HTR-8/SVneo (cell line): ENCODE results near the gene KDM2B.

Source experiments
- DNase-seq: peaks from one replicate; pipeline ENCODE4 v3.0.0; 2011; ENCODE audit warnings: low spot score, mixed read lengths; ENCODE audit not compliant: insufficient read length
- FAIRE-seq: peaks from 2 replicates; lab custom pipeline; 2011; peaks lifted over from hg19 to GRCh38; lab: Jason Lieb, UNC

KDM2B gene

DNA sequence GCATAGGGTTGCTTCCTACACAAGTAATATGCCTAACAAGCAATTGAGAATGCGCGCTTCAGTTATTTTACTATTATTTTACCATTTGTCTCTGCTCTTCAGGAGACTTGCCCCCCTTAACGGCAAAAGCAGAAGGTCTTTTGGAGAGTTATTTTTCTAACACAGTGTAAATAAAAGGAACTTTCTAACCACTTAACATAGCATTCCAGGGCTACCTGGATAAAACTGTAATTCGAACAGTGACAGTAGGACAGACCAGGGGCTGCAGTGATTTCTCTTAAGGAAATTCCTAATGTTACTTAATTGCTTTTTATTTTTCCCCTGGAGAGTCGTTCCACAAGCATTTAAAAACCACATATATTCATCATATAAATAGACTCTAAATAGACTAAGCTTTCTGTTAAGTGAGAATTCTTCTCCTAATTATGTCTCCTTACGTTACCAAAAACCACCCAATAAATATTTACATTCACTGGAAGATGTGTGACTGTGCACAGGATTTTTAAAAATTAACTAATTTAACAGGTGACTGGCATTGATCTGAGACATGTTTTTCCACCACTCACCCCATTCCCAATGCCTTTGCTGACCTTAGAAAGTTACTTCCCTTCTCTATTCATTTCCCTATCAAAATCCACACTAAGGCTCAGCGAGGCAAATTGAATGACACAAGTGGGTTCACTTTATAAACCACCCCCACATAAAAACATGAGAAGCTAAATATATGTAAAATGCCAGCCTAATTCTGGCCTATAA is 108.5 kb downstream of the KDM2B start:
- no peak for DNase-seq
- no peak for FAIRE-seq

DNA sequence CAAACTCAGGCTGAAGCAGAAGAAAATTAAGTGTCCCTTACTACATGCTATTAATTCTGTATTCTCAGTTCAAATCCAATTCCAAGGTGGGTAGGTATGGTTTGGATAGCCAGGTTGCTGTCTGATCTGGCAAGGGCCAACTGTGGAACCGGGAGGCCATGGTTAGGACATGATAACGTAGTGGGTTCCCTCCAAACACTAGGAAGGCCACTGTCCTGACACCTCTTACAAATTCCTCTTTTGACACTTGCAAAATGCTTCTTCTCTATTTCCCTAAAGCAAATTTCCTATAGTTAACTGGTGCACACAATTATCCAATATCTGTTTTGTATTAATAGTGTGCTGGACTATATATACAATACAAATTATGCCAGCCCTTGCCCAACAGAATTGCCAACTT is 110.1 kb downstream of the KDM2B start:
- FAIRE-seq (no peak), DNase-seq (no peak)

DNA sequence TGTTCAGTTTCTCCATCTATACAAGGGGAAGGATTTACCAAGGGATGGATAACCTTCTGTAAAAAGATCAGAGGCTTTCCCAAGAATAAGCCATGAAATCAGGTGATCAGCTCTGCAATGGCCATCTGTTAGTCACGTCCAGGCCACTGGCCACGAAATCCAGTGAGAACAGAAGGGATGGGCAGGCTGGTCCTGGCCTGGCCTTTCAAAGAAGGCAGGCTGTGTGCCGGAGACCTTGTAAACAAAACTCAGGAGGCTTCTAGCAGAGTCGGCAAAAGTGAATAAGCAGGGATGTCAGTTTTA is 112.4 kb downstream of the KDM2B start:
- DNase-seq = no peak
- FAIRE-seq = no peak

DNA sequence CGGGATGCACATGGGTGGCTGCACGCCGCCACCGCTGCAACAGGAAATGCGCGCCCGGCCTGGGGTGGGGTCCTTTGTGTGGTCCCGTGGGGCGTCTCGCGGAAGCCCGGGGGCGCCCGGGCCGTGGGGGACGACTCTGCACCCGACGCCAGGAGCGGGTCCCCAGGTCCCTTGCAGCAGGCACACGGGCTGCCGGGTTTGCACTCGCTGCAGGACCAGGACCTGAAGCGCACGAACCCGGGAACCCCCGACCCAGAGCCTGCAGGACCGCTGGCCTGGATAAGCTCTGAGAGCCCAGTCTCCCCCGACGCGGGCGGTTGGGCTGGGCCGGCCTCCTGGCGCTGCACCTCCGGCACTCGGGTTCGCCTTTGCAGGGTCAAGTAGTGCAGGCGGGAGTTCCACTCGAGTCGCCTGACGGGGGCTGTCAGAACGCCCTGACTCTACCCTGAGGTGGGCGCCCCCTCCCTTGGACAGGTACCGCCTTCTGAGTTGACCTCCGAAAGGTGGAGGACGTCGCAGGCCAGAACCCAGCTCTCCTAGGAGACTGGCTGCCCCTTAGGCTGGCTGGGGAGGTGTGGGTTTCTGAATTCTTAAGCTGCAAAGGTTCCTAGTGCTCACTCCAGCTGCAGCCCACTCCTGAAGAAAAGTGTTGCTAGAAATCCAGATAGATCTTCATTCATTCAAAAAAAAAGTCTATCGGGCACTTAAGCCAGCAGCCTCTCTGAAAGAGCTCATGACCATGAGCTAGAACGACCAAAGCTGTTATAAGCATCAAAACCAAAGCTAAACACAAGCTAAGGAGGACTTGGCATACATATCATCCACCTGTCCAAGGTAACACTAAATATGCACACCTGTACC is 113.0 kb downstream of the KDM2B start:
- FAIRE-seq = no peak

DNA sequence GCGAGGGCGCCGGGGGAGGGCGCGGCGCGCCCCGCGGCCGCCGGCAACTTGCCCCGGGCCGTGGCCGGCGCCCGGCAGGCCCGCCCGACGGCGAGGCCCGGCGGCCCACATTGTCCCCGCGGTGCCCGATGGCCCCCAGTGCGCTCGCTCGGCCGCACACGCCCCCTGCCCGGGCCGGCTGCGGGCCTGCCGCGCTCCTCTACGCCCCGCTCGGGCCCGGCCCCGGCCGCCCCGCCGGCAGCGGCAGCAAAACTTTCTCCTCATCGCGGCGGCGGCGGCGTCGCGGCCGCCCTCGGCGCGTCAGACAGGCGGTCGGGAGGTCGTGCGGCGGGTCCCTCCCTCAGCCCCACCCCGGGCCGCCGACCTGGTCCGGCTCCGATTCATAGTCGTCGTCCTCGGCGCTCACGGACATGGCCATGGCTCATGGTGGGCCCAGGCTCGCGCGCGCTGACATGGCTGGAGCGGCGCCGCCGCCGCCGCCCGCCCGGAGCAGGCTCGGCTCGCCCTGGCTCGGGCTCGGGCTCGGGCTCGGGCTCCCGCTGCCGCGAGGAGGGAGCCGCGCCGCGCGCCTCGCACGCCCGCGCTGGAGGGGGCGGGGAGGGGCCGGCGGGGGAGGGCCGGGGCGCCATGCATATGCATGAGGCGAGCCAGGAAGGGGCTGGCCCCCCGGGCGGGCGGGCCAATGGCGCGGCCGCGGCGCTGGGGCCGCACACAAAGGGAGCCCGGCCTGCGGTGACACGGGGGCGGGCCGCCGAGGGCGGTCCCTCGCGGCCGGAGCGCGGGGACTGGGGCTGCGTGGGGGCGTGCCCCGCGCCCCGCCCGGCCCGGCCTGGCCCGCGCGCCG is 113.8 kb downstream of the KDM2B start:
- FAIRE-seq (peak; percentile 26), DNase-seq (peak; percentile 87)

More for the DNA sequence above, 113.0 kb downstream of the KDM2B start:
- DNase-seq = no peak

DNA sequence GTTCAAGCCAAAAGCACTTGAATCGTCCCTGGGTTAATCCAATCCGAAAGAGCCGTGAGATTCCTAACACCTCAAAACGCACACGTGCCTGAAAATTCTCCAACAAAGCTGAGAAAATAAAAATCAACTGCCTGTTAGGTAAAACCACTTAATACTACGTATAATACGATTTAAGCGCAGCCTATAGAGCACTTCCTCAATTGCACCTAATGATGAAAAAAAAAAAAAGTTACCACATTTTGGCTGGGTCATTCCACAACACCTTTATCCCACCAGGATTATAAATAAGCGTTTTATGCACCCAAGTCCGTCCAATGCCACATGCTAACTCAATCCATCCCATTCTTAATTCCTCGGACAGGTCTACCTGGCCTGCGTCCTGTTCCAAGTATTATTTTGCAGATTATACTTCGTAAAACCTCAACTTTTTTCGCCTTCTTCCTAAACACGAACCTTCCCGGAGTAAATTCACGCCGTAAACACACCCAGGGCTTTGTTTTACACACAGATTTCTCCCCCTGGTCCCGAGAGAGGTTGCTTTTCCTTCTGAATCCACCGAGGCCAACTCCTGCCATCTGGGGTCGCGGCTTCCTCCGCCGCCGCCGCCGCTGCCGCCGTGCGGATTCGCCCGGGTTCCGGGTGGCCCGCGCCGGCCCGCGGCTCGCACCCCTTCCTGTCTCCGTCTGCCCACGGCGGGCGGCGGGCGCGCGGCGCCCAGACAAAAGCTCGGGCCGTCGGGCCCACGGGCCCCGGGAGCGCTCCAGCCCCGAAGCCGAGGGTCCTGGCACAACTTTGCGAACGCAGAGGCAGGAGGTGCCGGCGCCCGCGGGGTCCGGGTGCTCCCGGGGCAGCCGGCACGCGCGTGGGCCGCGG is 114.7 kb downstream of the KDM2B start:
- DNase-seq (no peak), FAIRE-seq (no peak)

DNA sequence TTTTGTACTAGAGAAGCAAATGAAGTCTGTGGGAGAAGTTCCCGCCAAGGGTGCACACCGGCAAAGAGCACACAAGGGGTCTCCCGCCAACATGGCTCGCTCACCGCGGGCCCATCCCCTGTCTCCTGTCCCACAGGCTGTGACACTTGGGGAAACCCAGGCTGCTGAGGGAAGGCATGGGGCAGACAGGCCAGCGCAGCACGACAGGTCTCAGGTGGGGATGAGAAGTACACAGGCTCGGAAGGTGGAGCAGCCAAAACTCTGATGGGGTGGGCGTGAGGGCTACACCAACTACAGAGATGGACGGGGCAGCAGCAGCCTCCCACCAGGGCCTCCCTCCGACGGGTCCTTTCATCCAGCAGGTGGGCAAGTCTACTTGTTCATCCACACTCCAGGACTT is 116.5 kb downstream of the KDM2B start:
- DNase-seq = no peak
- no peak for FAIRE-seq

DNA sequence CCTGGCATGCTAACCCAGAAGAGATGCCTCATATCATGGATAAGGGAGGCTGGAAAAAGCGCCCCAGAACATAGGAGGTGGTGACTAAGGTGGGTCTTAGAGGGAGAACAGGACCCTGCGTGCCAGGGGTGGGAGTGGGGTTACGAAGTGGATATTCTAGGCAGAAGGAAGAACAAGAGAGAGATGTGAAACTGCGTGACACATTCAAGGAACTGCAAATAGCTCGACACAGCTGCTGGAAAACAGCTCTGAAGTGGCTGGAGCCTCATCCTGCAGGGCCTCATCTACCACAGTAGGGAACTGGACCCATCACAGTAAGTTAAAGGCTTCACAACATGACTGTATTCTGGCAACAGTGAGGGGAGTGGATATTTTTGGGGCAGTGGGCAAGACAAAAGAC is 119.8 kb downstream of the KDM2B start:
- DNase-seq (no peak), FAIRE-seq (no peak)

DNA sequence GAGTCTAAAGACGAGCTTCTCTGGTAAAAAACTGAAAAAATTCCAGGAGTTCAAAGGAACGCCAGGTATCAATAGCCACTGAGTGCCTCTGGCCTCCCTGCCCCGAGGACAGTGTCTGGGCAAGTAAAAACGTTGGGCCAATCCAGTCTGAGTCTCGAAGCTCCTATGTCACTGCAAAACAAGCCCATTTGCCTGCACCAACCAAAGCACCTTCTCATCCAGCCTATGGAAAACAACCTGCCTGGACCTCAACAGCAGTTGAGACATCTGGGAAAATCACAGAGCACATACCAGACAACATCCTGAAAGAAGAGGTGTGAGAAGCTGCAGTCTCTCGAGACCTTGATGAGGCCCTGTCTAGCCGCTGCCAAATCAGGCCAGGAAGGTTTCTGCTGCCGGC is 124.3 kb downstream of the KDM2B start:
- DNase-seq (no peak), FAIRE-seq (no peak)

DNA sequence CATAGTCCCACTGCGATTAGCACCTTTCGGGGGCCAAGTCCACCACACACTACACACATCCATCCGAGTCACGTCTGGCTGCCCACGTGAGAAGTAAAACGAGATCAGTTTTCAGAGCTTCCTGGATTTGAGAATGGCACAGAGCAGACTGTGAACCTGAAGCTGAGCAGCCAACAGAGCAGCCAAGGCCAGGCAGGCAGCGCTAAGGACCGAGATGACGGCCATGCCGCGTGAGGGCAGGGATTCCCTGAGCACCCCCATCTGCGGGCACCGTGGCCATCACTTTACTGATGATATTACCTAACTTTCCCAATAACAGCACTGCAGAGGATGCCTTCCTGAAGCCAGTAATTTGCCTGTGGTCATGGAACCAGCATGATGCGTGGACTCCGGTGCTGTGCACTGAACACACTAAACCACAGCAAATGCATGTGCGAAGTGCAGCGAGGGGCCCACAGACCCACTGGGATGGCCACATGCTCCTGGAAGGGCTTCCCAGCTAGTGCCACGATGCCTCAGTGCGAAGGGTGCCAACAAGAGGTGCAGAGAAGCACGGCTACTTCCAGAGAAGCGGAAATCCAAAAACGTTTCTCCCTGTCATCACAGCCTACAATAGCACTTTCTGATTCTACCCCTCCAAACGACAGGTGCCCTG is 124.9 kb downstream of the KDM2B start:
- FAIRE-seq (peak; percentile 52), DNase-seq (no peak)

DNA sequence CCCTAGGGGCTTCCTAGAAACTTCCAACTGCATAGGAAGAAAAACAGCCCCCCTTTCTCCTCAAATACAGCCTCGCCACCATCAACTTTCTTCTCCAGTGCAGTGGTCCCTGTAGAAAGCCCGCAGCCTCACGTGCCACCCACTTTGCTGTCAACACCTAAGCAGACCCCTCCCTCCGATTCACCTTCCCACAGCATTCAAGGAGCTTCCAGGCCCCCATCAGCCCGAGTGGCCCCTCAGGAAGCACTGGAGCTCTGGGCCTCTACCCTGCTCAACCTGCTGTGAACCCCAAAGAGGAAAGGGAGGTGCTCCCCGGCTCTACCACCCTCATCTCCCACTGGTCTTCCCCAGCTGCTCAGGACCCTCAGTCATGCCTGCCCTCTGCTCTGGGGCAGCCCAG is 125.9 kb downstream of the KDM2B start:
- DNase-seq = no peak
- FAIRE-seq = no peak

DNA sequence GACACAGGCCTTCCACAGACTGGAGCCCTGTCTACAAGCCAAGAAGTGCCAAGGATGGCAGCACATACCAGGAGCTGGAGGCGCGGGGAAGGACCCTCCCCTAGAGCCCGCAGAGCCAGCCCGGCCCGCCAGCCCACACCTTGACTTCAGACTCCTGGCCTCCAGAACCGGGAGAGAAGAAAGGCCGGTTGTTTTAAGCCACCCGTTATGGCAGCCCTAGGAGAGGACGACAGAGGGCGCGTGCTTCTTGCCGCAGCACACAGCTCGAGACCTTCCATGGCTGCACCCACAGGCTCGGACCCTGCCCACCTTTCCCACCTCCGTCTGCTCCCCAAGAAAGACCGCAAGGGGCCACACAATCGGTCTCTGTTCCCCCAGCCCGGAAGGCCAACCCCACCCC is 127.2 kb downstream of the KDM2B start:
- DNase-seq = no peak
- no peak for FAIRE-seq

DNA sequence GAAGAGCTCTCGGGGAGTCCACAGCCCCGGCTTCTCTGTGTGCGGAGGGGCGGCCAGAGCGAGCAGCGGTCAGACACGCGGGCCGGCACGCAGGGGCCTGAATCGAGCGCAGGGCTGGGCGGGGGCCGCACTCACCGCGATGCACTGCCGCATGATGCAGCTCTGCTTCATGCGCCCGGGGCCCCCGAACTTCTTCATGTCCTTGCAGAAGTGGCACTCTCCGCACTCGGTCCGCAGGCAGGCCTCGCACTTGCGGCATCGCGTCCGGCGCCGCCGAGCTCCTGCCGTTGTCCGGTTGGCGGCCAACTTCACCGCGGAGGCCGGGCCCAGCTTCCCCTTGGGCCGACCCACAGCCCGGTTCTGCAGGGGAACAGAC is 127.8 kb downstream of the KDM2B start:
- DNase-seq (no peak), FAIRE-seq (no peak)

DNA sequence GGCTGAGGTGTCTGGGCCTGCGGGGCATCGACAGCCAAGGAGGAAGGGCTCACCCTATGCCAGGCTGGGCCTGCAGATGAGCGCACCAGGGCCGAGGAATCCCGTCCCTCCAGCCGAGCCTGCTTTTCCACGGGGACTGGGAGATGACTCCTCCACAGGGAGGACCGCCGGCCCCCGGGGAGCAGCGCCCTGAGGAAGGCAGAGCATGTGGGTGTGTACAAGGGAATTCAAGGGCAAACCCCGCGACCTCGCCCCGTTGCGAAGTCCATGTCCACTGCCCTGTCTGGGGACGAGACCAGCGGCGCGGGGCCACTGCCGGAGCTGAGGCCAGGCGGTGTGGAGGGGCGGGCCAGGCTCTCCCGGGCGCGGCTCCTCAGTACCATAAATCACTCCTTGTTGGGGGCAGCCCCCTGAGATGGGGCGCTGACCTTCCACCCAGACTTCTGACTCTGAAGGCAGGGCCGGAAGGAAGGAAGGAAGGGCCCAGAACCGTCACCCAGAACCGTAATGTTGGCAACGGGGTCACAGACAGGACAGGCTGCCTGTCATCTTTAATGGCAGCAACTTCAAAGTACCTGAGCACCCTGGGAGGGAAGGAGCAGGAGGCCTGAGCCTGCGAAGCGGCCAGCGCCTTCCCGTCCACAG is 128.4 kb downstream of the KDM2B start:
- FAIRE-seq (no peak), DNase-seq (no peak)

DNA sequence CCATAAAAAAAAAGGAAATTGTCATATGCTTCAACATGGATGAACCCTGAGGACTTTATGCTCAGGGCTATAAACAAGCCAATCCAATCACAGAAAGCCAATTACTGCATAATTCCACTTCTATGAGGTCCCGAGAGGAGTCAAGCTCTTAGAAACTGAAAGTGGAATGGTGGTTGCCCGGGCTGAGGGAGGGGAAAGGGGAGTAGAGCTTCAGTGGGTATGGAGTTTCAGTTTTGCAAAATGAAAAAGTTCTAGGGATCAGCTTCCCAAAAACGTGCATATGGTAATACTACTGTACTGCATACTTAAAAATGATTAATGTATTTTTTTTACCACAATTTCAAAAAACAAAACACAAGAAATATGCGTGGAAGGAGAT is 128.9 kb downstream of the KDM2B start:
- FAIRE-seq = no peak

DNA sequence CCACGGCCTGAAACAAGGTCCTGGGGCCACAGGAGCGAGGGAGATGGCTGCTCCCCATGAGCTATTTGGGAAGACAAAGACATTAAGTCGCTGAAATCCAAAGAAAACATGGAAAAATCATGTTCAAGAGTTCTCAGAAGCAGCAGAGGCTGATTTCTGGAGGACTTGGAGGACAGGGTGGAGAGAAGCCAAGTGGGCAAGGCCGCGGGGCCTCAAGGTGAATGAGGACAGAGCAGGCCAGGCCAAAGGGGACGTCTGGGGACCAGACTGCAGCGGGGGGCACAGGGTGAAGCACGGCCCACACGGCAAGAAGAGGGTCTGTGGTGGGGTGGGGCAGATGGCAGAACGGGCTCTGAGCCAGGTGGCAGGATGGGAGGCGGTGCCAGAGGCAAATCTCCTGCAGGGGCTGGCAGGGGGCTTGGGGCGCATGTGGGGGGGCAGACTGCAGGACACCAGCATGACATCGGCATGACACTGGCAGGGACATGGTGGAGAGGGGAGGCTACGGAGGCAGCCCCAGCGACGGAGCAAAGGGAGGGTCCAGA is 132.0 kb downstream of the KDM2B start:
- FAIRE-seq = no peak
- no peak for DNase-seq

More for the DNA sequence above, 128.9 kb downstream of the KDM2B start:
- DNase-seq = no peak

DNA sequence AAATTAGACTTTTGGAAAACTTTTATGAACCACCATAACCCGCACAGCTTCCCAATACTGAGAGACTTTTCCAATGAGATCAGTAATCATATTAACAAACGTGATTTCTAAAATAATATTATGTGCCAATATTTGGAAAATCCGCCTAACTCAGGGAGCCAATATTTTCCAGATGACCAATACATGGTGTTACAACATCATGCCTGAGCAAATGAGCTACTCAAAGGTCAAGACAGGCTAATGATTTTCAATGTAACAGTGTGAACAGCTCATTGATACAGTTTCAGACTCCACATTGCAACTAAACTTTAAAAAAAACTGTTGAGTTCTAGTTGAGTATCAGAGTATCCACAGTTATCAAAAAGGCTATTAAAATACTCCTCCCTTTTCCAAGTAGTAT is 134.1 kb downstream of the KDM2B start:
- DNase-seq (no peak), FAIRE-seq (no peak)

DNA sequence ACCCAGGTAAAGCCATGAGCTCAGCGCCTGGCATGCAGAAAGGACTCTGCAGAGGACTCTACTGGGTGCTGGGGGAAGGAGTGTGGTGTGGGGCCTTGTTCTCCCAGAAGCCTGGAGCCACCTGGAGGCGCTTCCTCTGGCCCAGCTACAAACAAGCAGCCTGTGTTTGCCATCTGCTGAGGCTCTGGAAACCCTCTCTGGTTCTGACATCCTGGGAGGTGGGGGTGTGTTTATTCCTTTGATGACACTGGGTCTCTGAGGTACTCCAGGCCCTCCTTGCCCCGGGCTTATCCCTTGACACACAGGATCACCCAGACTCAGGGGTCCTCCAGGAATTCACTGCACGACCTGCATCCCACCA is 136.0 kb downstream of the KDM2B start:
- FAIRE-seq = no peak
- DNase-seq = no peak
